Upper lobe of right lung (tissue), 1 donor: ENCODE data around the gene PCSK5. TPM values are rescaled to one million over a fixed set of nuclear protein-coding genes. Genes with fewer than 3 reads are reported as not detected.

ENCODE experiments used
- ATAC-seq: fragments of 200-7000 bp; cut with Tn5 transposase; one replicate; pipeline ENCODE4 v1.9.1; 2020; ENCODE audit warnings: mild to moderate bottlenecking, moderate library complexity
- DNase-seq: peaks from one replicate; pipeline ENCODE4 v3.0.0-alpha.2; 2020
- H3K27ac ChIP-seq: fragments of 200-600 bp; one replicate; pipeline ENCODE4 v1.8.0; 2022
- H3K27me3 ChIP-seq: fragments of 200-600 bp; one replicate; pipeline ENCODE4 v1.8.0; 2022; ENCODE audit warnings: mild to moderate bottlenecking
- H3K36me3 ChIP-seq: fragments of 200-600 bp; one replicate; pipeline ENCODE4 v1.8.0; 2022
- H3K4me1 ChIP-seq: fragments of 200-600 bp; one replicate; pipeline ENCODE4 v1.8.0; 2022
- H3K4me3 ChIP-seq: fragments of 200-600 bp; one replicate; pipeline ENCODE4 v1.8.0; 2022; ENCODE audit warnings: mild to moderate bottlenecking
- H3K9me3 ChIP-seq: fragments of 200-600 bp; one replicate; pipeline ENCODE4 v1.8.0; 2022
- CTCF ChIP-seq: fragments of 200-600 bp; IDR thresholded peaks from one replicate; pipeline ENCODE4 v1.8.0; 2022; ENCODE audit warnings: antibody characterized with exemption
- intact Hi-C: fragments of 100-400 bp; cut with DNase I; formaldehyde crosslinking; loops from one replicate; pipeline ENCODE4 v1.11.0; 2022
- total RNA-seq: library from RNA; stranded (reverse); fragmentation: NEBNext Ultra II Directional; extraction: Animal tissue kit (Norgen Biotek cat#: 25700); gene quantifications from one replicate; pipeline ENCODE4 v1.2.1, GENCODE V29; 2021
- donor health status: DM: no; HTN: yes; CAD: no; lungs with severe emphysema.

PCSK5 gene
- total RNA-seq, 1 donor from 2014 or later: 18.1 TPM

- Histone ChIP-seq H3K4me3 (no peak overlapping the region), H3K27me3 (no peaks in the 10 kb centered on the region), H3K4me1 (peaks cover 5% of the 10 kb centered on the region), H3K27ac (no peak overlapping the region), H3K36me3 (no peaks in the 10 kb centered on the region), H3K9me3 (no peaks in the 10 kb centered on the region)
- no peak for ATAC-seq
- no peak for DNase-seq
- no peak for TF ChIP-seq CTCF
- intact Hi-C loops: no loop called here
These were observed 123.3 kb downstream of the PCSK5 start for GRCh38 chr9:76013809-76014208.

- intact Hi-C loops: no loop called here
- DNase-seq: peak; percentile 61
- Histone ChIP-seq H3K27ac (peak overlapping the region; percentile 21), H3K36me3 (no peaks in the 10 kb centered on the region), H3K4me3 (no peak overlapping the region), H3K27me3 (no peaks in the 10 kb centered on the region), H3K4me1 (peaks cover 5% of the 10 kb centered on the region), H3K9me3 (no peaks in the 10 kb centered on the region)
- peak; percentile 74 for ATAC-seq
- TF ChIP-seq CTCF: no peak
These were observed 127.8 kb downstream of the PCSK5 start for GRCh38 chr9:76018235-76018634.

GRCh38 chr9:76018761-76019160 lies 128.3 kb downstream of the PCSK5 start:
- H3K27ac ChIP-seq: peak overlapping the region; percentile 21
- TF ChIP-seq CTCF: no peak
- intact Hi-C loops: no loop called here
- H3K27me3 ChIP-seq: no peaks in the 10 kb centered on the region
- H3K36me3 ChIP-seq: no peaks in the 10 kb centered on the region
- no peak overlapping the region for H3K4me3 ChIP-seq
- peaks cover 5% of the 10 kb centered on the region for H3K4me1 ChIP-seq
- H3K9me3 ChIP-seq: no peaks in the 10 kb centered on the region
- ATAC-seq (no peak), DNase-seq (no peak)

DNA sequence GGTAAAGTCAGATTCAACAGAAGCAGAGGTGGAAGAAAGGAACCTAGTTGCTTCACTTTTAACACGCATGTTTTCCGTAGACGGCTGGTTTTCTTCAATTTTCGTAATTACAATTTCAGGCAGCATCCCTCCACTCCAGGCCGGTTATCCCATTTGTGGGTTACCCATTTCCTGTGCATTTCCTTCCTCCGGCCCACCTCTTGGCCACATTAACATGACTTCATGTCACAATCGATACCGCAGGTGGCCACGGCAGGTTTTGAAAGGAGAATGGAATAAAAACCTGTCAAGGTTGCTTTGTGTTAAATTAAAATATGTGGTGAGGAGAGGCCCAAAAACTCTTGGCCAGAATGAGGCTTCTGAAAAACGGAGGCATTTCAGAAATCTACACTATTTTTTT lies 130.2 kb downstream of the PCSK5 start:
- intact Hi-C loops: no loop called here
- ATAC-seq: no peak

DNA sequence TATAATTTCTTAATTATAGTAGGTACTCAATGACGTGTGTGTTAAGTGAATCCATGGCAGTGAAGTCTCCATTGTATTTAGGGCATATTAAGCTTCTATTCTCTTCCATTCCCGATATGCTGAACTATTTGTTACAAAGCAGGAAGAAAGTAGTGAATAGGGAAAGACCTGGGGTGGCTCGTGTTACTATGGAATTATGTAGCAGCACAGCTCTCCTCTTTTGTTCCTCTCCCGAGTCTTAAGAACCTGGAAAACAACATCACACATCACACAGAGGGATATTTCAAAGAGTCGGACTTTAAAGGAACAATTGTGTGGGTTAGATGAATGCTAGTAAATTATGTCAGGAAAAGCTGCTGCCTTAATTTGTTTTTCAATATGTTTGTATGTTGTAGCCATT lies 131.8 kb downstream of the PCSK5 start:
- no peak for ATAC-seq
- DNase-seq: no peak
- Histone ChIP-seq H3K27me3 (no peaks in the 10 kb centered on the region), H3K9me3 (no peaks in the 10 kb centered on the region), H3K4me1 (peaks cover 5% of the 10 kb centered on the region), H3K4me3 (no peak overlapping the region), H3K36me3 (peaks cover 9% of the 10 kb centered on the region), H3K27ac (no peak overlapping the region)
- intact Hi-C loops: no loop called here
- no peak for TF ChIP-seq CTCF

More for the DNA sequence above, 130.2 kb downstream of the PCSK5 start:
- no peak for DNase-seq
- H3K4me1 ChIP-seq: peaks cover 5% of the 10 kb centered on the region
- H3K9me3 ChIP-seq: no peaks in the 10 kb centered on the region
- TF ChIP-seq CTCF: no peak
- H3K27ac ChIP-seq: no peak overlapping the region
- H3K27me3 ChIP-seq: no peaks in the 10 kb centered on the region
- H3K36me3 ChIP-seq: peaks cover under 1% of the 10 kb centered on the region
- H3K4me3 ChIP-seq: no peak overlapping the region

DNA sequence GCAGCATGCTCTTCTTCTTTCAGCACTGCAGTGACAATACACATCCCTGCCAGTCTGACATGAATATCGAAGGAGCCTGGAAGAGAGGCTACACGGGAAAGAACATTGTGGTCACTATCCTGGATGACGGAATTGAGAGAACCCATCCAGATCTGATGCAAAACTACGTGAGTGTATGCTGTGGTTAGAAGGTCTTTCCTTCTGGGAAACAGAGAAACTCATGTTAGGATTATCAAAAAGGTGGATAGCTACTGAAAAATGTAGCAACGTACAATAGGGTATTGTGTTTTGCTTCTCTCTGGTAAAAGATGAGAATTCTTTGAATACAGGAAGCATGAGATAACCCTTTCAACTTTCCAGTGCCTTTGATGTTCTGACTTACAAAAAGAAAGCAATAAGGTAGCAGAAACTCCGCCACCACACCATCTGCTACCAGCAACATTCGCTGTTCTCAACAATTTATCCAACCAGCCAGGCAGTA lies 133.3 kb downstream of the PCSK5 start:
- H3K4me1 ChIP-seq: no peaks in the 10 kb centered on the region
- DNase-seq (no peak), ATAC-seq (no peak)
- no peak for TF ChIP-seq CTCF
- no peak overlapping the region for H3K27ac ChIP-seq
- intact Hi-C loops: no loop called here
- H3K4me3 ChIP-seq: no peak overlapping the region
- H3K36me3 ChIP-seq: peaks cover 9% of the 10 kb centered on the region
- no peaks in the 10 kb centered on the region for H3K9me3 ChIP-seq
- H3K27me3 ChIP-seq: no peaks in the 10 kb centered on the region
